Hematopoietic multipotent progenitor cell treated with erythropoietin and hydrocortisone succinate and interleukin-3 and kit ligand, for 4 days (in vitro differentiated cells): ENCODE results near the gene PDK3.

ENCODE experiments used
- DNase-seq: peaks from one replicate; pipeline ENCODE4 v3.0.0-alpha.2; 2015

Gene PDK3

GRCh38 chrX:24464836-24465531 lies at the start of gene PDK3:
Gene PDK3, plus strand, starts transcription at chrX:24465286. Its CDS starts 170 bp downstream, at chrX:24465456.
- peak; percentile 93 for DNase-seq

- no peak for DNase-seq
Observed at GRCh38 chrX:24415921-24416320, 49.2 kb upstream of the PDK3 start.

GRCh38 chrX:24423960-24424359 lies 41.1 kb upstream of the PDK3 start:
- no peak for DNase-seq

- no peak for DNase-seq
Observed at GRCh38 chrX:24424948-24425347, 40.1 kb upstream of the PDK3 start.

- no peak for DNase-seq
Observed at GRCh38 chrX:24425806-24426205, 39.3 kb upstream of the PDK3 start.

GRCh38 chrX:24426340-24426913 lies 38.7 kb upstream of the PDK3 start:
- peak; percentile 60 for DNase-seq

- DNase-seq: no peak
Observed at GRCh38 chrX:24426921-24427746, 38.0 kb upstream of the PDK3 start.

- no peak for DNase-seq
Observed at GRCh38 chrX:24427747-24428019, 37.4 kb upstream of the PDK3 start.

GRCh38 chrX:24428516-24428915 lies 36.6 kb upstream of the PDK3 start:
- DNase-seq: no peak

- DNase-seq: no peak
Observed at GRCh38 chrX:24435060-24435459, 30.0 kb upstream of the PDK3 start.

- no peak for DNase-seq
Observed at GRCh38 chrX:24443918-24444317, 21.2 kb upstream of the PDK3 start.

- no peak for DNase-seq
Observed at GRCh38 chrX:24444645-24445044, 20.4 kb upstream of the PDK3 start.

GRCh38 chrX:24448762-24449250 lies 16.3 kb upstream of the PDK3 start:
- DNase-seq: no peak

- DNase-seq: no peak
Observed at GRCh38 chrX:24463077-24463476, 2.0 kb upstream of the PDK3 start.

GRCh38 chrX:24464498-24464835 lies 619 bp upstream of the PDK3 start:
- no peak for DNase-seq

- DNase-seq: no peak
Observed at GRCh38 chrX:24465532-24465865, 413 bp downstream of the PDK3 start.

GRCh38 chrX:24466025-24466424 lies 939 bp downstream of the PDK3 start:
- DNase-seq: no peak

- no peak for DNase-seq
Observed at GRCh38 chrX:24468245-24468644, 3.2 kb downstream of the PDK3 start.

GRCh38 chrX:24471808-24472207 lies 6.7 kb downstream of the PDK3 start:
- DNase-seq: no peak

GRCh38 chrX:24475480-24475879 lies 10.4 kb downstream of the PDK3 start:
- peak; percentile 37 for DNase-seq

GRCh38 chrX:24478509-24478908 lies 13.4 kb downstream of the PDK3 start:
- DNase-seq: no peak

GRCh38 chrX:24479924-24480323 lies 14.8 kb downstream of the PDK3 start:
- DNase-seq: peak; percentile 84

- peak; percentile 39 for DNase-seq
Observed at GRCh38 chrX:24480400-24480865, 15.3 kb downstream of the PDK3 start.

GRCh38 chrX:24482823-24483415 lies 17.8 kb downstream of the PDK3 start:
- DNase-seq: no peak
